ENCODE data around the gene CEMIP.

DNA sequence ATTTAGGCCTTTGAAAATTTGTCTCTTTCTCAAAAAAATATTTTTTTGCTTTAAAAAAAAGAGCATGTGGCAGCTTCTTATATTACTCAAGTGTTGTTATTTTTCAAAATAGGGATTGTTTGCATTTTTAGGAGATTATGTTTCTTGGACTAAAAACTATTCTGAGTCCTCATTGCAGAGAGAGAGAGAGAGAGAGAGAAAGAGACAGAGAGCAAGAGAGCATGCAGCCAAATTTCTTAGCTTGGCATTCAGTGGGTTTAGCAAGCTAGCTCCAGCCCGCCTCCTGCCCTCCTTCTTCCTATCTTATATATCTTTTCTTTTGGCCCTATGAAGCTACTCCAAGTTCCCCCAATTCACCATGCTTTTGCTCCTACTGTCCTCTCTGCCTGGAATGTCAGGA is 55.7 kb downstream of the CEMIP start:
- TF ChIP-seq, protein P1, sequence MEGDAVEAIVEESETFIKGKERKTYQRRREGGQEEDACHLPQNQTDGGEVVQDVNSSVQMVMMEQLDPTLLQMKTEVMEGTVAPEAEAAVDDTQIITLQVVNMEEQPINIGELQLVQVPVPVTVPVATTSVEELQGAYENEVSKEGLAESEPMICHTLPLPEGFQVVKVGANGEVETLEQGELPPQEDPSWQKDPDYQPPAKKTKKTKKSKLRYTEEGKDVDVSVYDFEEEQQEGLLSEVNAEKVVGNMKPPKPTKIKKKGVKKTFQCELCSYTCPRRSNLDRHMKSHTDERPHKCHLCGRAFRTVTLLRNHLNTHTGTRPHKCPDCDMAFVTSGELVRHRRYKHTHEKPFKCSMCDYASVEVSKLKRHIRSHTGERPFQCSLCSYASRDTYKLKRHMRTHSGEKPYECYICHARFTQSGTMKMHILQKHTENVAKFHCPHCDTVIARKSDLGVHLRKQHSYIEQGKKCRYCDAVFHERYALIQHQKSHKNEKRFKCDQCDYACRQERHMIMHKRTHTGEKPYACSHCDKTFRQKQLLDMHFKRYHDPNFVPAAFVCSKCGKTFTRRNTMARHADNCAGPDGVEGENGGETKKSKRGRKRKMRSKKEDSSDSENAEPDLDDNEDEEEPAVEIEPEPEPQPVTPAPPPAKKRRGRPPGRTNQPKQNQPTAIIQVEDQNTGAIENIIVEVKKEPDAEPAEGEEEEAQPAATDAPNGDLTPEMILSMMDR (conservative IDR thresholded peaks at IDR 0.05; ENCODE audit: low read length), result no peak
- TF ChIP-seq EZH2phosphoT487 (IDR thresholded peaks at IDR 0.05; ENCODE audit: borderline replicate concordance, low read depth, low read length), result no peak

Measured in OCI-LY7 (cell line).